Vagina (tissue), 2 donors: Measurements from ENCODE around the gene DMRTB1.

ENCODE experiments used
- CTCF ChIP-seq, 3 experiments: fragments of 450-650 bp in 2 of 3; fragments of 200-600 bp in 1 of 3; sonication (generic) in 1 of 3; IDR thresholded peaks; one replicate each; pipeline ENCODE4 v1.5.1; 2017 to 2019; ENCODE audit warnings: antibody characterized with exemption in 3 of 3, mild to moderate bottlenecking in 2 of 3, moderate library complexity in 2 of 3
- POLR2A ChIP-seq, 2 donors: fragments of 450-650 bp; IDR thresholded peaks; one replicate each; pipeline ENCODE4 v1.6.1; 2017; ENCODE audit warnings: antibody characterized with exemption in 2 of 2, mild to moderate bottlenecking in 2 of 2, moderate library complexity in 2 of 2
- POLR2AphosphoS5 ChIP-seq, 2 donors: sonication (generic); formaldehyde crosslinking; IDR thresholded peaks; one replicate each; pipeline ENCODE4 v1.9.0; 2017; ENCODE audit warnings: antibody characterized with exemption in 2 of 2, mild to moderate bottlenecking in 2 of 2, low read depth in 1 of 2; ENCODE audit not compliant: insufficient read depth in 1 of 2

- no peak for TF ChIP-seq CTCF (IDR thresholded peaks at IDR 0.05)
- TF ChIP-seq POLR2AphosphoS5 (IDR thresholded peaks at IDR 0.05; ENCODE audit: insufficient read depth in 1 of 2, low read depth in 1 of 2) = no peak
- TF ChIP-seq POLR2A (IDR thresholded peaks at IDR 0.05) = no peak
These were observed at the start of gene DMRTB1 for GRCh38 chr1:53459321-53460175.
